Hepatocyte (in vitro differentiated cells): Measurements from ENCODE around the gene NAB1. TPM values are rescaled to one million over a fixed set of nuclear protein-coding genes. Genes with fewer than 3 reads are reported as not detected.
A peak's percentile ranks its signal among the peaks of the same experiment; 100 is the strongest.

Experiments used
- DNase-seq: peaks from one replicate; pipeline ENCODE4 v3.0.0-alpha.2; 2016; ENCODE audit warnings: low spot score
- H2AFZ ChIP-seq: fragments of 200-600 bp; sonication (generic); 2 replicates; pipeline ENCODE4 v1.6.0; 2016; ENCODE audit warnings: antibody characterized with exemption, mild to moderate bottlenecking
- H3K27ac ChIP-seq: fragments of 200-600 bp; sonication (generic); 2 replicates; pipeline ENCODE4 v1.5.1; 2016; ENCODE audit warnings: mild to moderate bottlenecking
- H3K27me3 ChIP-seq: fragments of 200-600 bp; sonication (generic); 2 replicates; pipeline ENCODE4 v1.6.1; 2016
- H3K36me3 ChIP-seq: fragments of 200-600 bp; sonication (generic); replicated peaks from 2 replicates; pipeline ENCODE4 v1.5.1; 2016; ENCODE audit warnings: low read depth; ENCODE audit not compliant: insufficient read depth
- H3K4me1 ChIP-seq: fragments of 200-600 bp; sonication (generic); 2 replicates; pipeline ENCODE4 v1.5.1; 2016; ENCODE audit warnings: mild to moderate bottlenecking, moderate library complexity; ENCODE audit not compliant: insufficient read depth
- H3K4me2 ChIP-seq: fragments of 200-600 bp; sonication (generic); 2 replicates; pipeline ENCODE4 v1.6.0; 2016
- H3K4me3 ChIP-seq: fragments of 200-600 bp; sonication (generic); 2 replicates; pipeline ENCODE4 v1.5.1; 2016; ENCODE audit warnings: mild to moderate bottlenecking
- H3K79me2 ChIP-seq: fragments of 200-600 bp; sonication (generic); 2 replicates; pipeline ENCODE4 v1.6.0; 2017; ENCODE audit warnings: mild to moderate bottlenecking
- H3K9me2 ChIP-seq: fragments of 200-600 bp; sonication (generic); replicated peaks from 2 replicates; pipeline ENCODE4 v1.6.0; 2017; ENCODE audit warnings: mild to moderate bottlenecking; ENCODE audit not compliant: insufficient read depth
- H3K9me3 ChIP-seq: fragments of 200-600 bp; sonication (generic); 2 replicates; pipeline ENCODE4 v1.5.1; 2016; ENCODE audit warnings: low read depth, mild to moderate bottlenecking
- H4K20me1 ChIP-seq: fragments of 200-600 bp; sonication (generic); 2 replicates; pipeline ENCODE4 v1.6.0; 2016; ENCODE audit warnings: mild to moderate bottlenecking; ENCODE audit not compliant: insufficient read depth, poor library complexity, severe bottlenecking
- EZH2 ChIP-seq: fragments of 200-600 bp; sonication (generic); IDR thresholded peaks from 2 replicates; pipeline ENCODE4 v1.6.1; 2016; ENCODE audit warnings: antibody characterized with exemption, mild to moderate bottlenecking, borderline replicate concordance
- EZH2phosphoT487 ChIP-seq: fragments of 200-600 bp; sonication (generic); IDR thresholded peaks from one replicate; pipeline ENCODE4 v1.6.1; 2018; ENCODE audit warnings: antibody characterized with exemption, mild to moderate bottlenecking, low read depth, moderate library complexity; ENCODE audit not compliant: unreplicated experiment, severe bottlenecking
- WGBS: methylation state at CpG from one replicate; pipeline ENCODE4 v1.1.6; 2016; ENCODE audit warnings: low lambda C conversion rate; ENCODE audit errors: missing lambda C conversion rate; 5-methylcytosine and 5-hydroxymethylcytosine counted together
- polyA plus RNA-seq: library from polyadenylated mRNA; unstranded; fragments of >200 nt; fragmentation: Nextera tagmentation; extraction: Ambion mirVana; gene quantifications from 2 replicates; pipeline ENCODE4 v1.2.1, GENCODE V29; 2016
- total RNA-seq: library from RNA; depleted of rRNA; stranded (reverse); fragments of >200 nt; gene quantifications from 2 replicates; pipeline ENCODE4 v1.2.3, GENCODE V29; 2014
- TF ChIP-seq, protein P1 (sequence below): fragments of 200-600 bp; sonication (generic); IDR thresholded peaks from 2 replicates; pipeline ENCODE4 v1.5.1; 2016; ENCODE audit warnings: antibody characterized with exemption, mild to moderate bottlenecking; ENCODE audit not compliant: poor library complexity

Gene NAB1
- total and polyA plus RNA-seq, 2 experiments from 2014 or later: 9.9 to 46.6 TPM

DNA sequence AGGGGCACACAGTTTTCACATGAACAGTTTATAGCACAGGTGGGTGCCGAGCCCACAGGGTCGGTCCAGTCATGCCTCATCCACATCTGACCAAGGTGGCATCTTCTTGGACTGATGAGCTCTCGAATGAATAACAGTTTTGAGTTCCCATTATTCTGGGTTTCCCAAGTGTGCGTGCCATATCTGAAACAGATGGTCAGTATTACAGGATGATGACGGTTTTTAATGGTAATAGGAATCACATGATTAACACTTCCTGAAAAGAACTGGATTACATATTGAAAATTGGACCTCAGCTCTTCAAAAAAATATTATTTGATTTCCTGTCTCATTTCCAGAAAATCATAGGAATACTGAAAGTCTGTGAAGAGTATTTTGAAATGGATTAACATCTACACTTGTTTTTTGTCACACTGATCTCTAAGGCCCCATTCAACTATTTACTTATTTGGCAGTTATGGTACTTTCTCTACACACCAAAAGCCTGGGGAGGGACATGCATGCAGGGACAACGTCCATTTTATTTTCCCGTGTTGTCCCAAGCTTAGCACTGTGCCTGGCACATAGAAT is 22.2 kb upstream of the NAB1 start:
- TF ChIP-seq EZH2: no peak
- TF ChIP-seq EZH2phosphoT487: no peak
- TF ChIP-seq, protein P1, sequence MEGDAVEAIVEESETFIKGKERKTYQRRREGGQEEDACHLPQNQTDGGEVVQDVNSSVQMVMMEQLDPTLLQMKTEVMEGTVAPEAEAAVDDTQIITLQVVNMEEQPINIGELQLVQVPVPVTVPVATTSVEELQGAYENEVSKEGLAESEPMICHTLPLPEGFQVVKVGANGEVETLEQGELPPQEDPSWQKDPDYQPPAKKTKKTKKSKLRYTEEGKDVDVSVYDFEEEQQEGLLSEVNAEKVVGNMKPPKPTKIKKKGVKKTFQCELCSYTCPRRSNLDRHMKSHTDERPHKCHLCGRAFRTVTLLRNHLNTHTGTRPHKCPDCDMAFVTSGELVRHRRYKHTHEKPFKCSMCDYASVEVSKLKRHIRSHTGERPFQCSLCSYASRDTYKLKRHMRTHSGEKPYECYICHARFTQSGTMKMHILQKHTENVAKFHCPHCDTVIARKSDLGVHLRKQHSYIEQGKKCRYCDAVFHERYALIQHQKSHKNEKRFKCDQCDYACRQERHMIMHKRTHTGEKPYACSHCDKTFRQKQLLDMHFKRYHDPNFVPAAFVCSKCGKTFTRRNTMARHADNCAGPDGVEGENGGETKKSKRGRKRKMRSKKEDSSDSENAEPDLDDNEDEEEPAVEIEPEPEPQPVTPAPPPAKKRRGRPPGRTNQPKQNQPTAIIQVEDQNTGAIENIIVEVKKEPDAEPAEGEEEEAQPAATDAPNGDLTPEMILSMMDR: no peak
- Histone ChIP-seq H3K79me2 (no peaks in the 10 kb centered on the region), H3K27me3 (no peaks in the 10 kb centered on the region), H4K20me1 (no peaks in the 10 kb centered on the region), H3K4me3 (no peak overlapping the region), H3K36me3 (no peaks in the 10 kb centered on the region), H3K9me3 (no peaks in the 10 kb centered on the region), H3K27ac (no peak overlapping the region), H3K4me1 (no peaks in the 10 kb centered on the region), H3K4me2 (no peak overlapping the region), H3K9me2 (no peaks in the 10 kb centered on the region), H2AFZ (no peak overlapping the region)
- 84% methylated on average over 7 of the region's 7 CpGs for WGBS
- DNase-seq: no peak

DNA sequence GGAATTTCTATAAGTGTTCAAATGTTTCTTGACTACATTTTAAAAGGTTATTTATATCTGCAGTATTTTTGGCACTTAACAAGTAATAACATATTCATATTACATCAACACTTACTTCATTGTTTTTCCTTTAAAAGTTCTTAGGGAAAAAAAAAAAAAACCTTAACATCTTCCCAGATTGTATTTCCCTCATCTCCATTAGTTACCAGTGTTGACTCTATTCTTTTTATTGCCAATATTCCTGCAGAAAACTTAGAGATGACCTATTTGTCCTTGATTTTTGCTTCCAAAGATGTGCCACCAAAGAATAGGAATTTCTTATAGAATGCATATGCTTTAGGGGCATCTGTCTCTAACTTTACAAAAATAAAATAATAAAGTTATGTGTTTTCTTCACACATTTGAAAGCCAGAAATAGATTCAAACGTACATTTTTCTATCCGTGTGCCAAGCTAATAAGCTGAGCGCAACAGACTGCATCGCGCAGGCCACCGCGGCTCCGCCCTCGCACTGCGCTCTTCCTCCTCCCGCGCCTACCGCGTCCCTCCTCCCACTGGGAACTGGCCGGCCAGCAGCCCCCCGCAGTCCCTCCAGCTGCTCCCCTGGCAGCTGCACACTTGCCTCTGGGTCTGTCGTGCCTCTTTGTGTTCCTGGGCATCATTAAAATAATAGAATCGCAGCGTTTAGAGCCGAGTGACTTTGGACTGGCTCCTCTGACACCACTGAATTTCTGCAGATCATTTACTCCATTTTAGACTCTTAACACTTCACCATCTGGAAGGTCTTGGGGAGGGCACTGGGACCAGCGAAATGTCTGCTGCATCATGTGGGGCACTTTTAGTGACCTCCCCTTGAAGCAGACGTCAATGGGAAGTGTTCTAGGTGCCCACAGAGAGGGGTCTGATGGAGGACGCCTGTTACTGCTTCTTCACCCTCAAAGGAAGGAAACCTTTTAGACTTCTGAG is 21.2 kb upstream of the NAB1 start:
- DNase-seq: no peak
- Histone ChIP-seq H3K4me2 (peak overlapping the region; percentile 74), H3K27me3 (no peaks in the 10 kb centered on the region), H3K4me1 (no peaks in the 10 kb centered on the region), H4K20me1 (no peaks in the 10 kb centered on the region), H3K9me3 (no peaks in the 10 kb centered on the region), H3K79me2 (no peaks in the 10 kb centered on the region), H3K9me2 (no peaks in the 10 kb centered on the region), H3K4me3 (no peak overlapping the region), H2AFZ (peak overlapping the region; percentile 34), H3K27ac (no peak overlapping the region), H3K36me3 (no peaks in the 10 kb centered on the region)
- WGBS: 49% methylated on average over 23 of the region's 23 CpGs
- TF ChIP-seq EZH2 (no peak), EZH2phosphoT487 (no peak)
- TF ChIP-seq, protein P1: no peak

DNA sequence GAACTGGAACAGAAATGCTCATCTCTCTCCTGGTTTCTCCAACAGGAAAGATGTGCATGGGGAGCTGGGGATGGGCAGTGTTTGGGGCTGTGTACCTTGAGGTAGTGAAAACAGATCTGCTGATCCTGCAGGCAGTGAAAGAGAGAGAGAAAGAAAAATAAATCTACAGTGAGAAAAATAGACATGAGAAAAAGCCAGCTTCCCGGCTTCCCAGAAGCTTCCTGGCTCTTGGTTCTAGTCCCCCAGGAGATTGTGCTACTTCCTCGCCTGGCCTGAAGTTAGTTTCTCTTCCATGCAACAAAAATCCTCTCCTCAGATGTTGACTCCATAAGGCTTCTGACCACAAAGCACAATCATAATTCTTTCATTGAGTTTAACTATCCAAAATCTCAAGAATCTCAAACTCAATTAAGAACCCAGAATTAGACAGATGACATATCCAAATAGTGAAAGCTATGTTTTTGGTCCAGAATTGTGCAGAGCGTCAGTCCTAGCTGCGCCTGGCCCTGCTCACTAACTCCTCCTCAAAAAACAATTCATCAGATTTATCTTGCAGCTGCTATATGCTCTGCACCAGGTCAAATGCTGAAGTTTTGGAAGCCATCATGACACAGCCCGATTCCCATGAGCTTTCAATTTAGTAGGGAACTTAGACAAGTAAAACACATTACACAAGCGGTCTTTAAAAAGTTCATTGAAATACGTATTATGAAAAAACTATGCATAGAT is 20.1 kb upstream of the NAB1 start:
- Histone ChIP-seq H3K27me3 (no peaks in the 10 kb centered on the region), H3K9me2 (no peaks in the 10 kb centered on the region), H3K4me2 (no peak overlapping the region), H3K27ac (no peak overlapping the region), H3K36me3 (no peaks in the 10 kb centered on the region), H3K79me2 (no peaks in the 10 kb centered on the region), H4K20me1 (no peaks in the 10 kb centered on the region), H3K4me1 (no peaks in the 10 kb centered on the region), H3K9me3 (no peaks in the 10 kb centered on the region), H2AFZ (no peak overlapping the region), H3K4me3 (no peak overlapping the region)
- WGBS: 91% methylated on average over 7 of the region's 7 CpGs
- TF ChIP-seq EZH2: no peak
- TF ChIP-seq, protein P1: no peak
- no peak for TF ChIP-seq EZH2phosphoT487
- no peak for DNase-seq
